22Rv1 (cell line): ENCODE data around the gene TRIM29.

Experiments used
- H3K27ac ChIP-seq: fragments of 450-650 bp; 2 replicates; pipeline ENCODE4 v1.5.1; 2017
- CTCF ChIP-seq: fragments of 450-650 bp; IDR thresholded peaks from 2 replicates; pipeline ENCODE4 v1.5.1; 2017; ENCODE audit warnings: mild to moderate bottlenecking
- ZFX ChIP-seq: fragments of 450-650 bp; IDR thresholded peaks from 2 replicates; pipeline ENCODE4 v1.6.1; 2017; ENCODE audit warnings: antibody characterized with exemption, borderline replicate concordance

TRIM29 gene

GRCh38 chr11:120120805-120121335 is 17.0 kb downstream of the TRIM29 start:
- H3K27ac ChIP-seq: no peak overlapping the region
- TF ChIP-seq ZFX (no peak), CTCF (no peak)

GRCh38 chr11:120119121-120119520 is 18.8 kb downstream of the TRIM29 start:
- no peak for TF ChIP-seq ZFX
- no peak for TF ChIP-seq CTCF
- H3K27ac ChIP-seq: no peak overlapping the region

GRCh38 chr11:120117991-120118390 is 19.9 kb downstream of the TRIM29 start:
- H3K27ac ChIP-seq: no peak overlapping the region
- TF ChIP-seq CTCF (no peak), ZFX (no peak)

GRCh38 chr11:120116966-120117365 is 20.9 kb downstream of the TRIM29 start:
- TF ChIP-seq CTCF: no peak
- no peak for TF ChIP-seq ZFX
- no peak overlapping the region for H3K27ac ChIP-seq

- no peak overlapping the region for H3K27ac ChIP-seq
- TF ChIP-seq CTCF (peak; percentile 54), ZFX (no peak)
Measured at GRCh38 chr11:120115272-120116000, 22.5 kb downstream of the TRIM29 start.

GRCh38 chr11:120112174-120112796 is 25.6 kb downstream of the TRIM29 start:
- no peak overlapping the region for H3K27ac ChIP-seq
- TF ChIP-seq ZFX (no peak), CTCF (no peak)

GRCh38 chr11:120109531-120109930 is 28.4 kb downstream of the TRIM29 start:
- H3K27ac ChIP-seq: no peak overlapping the region
- TF ChIP-seq ZFX (no peak), CTCF (no peak)
